Hepatocyte (in vitro differentiated cells): ENCODE results near the gene BEAN1. TPM values are rescaled to one million over a fixed set of nuclear protein-coding genes. Genes with fewer than 3 reads are reported as not detected.

Source experiments
- DNase-seq: peaks from one replicate; pipeline ENCODE4 v3.0.0-alpha.2; 2016; ENCODE audit warnings: low spot score
- H2AFZ ChIP-seq: fragments of 200-600 bp; sonication (generic); 2 replicates; pipeline ENCODE4 v1.6.0; 2016; ENCODE audit warnings: antibody characterized with exemption, mild to moderate bottlenecking
- H3K27ac ChIP-seq: fragments of 200-600 bp; sonication (generic); 2 replicates; pipeline ENCODE4 v1.5.1; 2016; ENCODE audit warnings: mild to moderate bottlenecking
- H3K27me3 ChIP-seq: fragments of 200-600 bp; sonication (generic); 2 replicates; pipeline ENCODE4 v1.6.1; 2016
- H3K36me3 ChIP-seq: fragments of 200-600 bp; sonication (generic); replicated peaks from 2 replicates; pipeline ENCODE4 v1.5.1; 2016; ENCODE audit warnings: low read depth; ENCODE audit not compliant: insufficient read depth
- H3K4me1 ChIP-seq: fragments of 200-600 bp; sonication (generic); 2 replicates; pipeline ENCODE4 v1.5.1; 2016; ENCODE audit warnings: mild to moderate bottlenecking, moderate library complexity; ENCODE audit not compliant: insufficient read depth
- H3K4me2 ChIP-seq: fragments of 200-600 bp; sonication (generic); 2 replicates; pipeline ENCODE4 v1.6.0; 2016
- H3K4me3 ChIP-seq: fragments of 200-600 bp; sonication (generic); 2 replicates; pipeline ENCODE4 v1.5.1; 2016; ENCODE audit warnings: mild to moderate bottlenecking
- H3K79me2 ChIP-seq: fragments of 200-600 bp; sonication (generic); 2 replicates; pipeline ENCODE4 v1.6.0; 2017; ENCODE audit warnings: mild to moderate bottlenecking
- H3K9me2 ChIP-seq: fragments of 200-600 bp; sonication (generic); replicated peaks from 2 replicates; pipeline ENCODE4 v1.6.0; 2017; ENCODE audit warnings: mild to moderate bottlenecking; ENCODE audit not compliant: insufficient read depth
- H3K9me3 ChIP-seq: fragments of 200-600 bp; sonication (generic); 2 replicates; pipeline ENCODE4 v1.5.1; 2016; ENCODE audit warnings: low read depth, mild to moderate bottlenecking
- H4K20me1 ChIP-seq: fragments of 200-600 bp; sonication (generic); 2 replicates; pipeline ENCODE4 v1.6.0; 2016; ENCODE audit warnings: mild to moderate bottlenecking; ENCODE audit not compliant: insufficient read depth, poor library complexity, severe bottlenecking
- CTCF ChIP-seq: fragments of 200-600 bp; sonication (generic); IDR thresholded peaks from 2 replicates; pipeline ENCODE4 v1.5.1; 2016; ENCODE audit warnings: antibody characterized with exemption, mild to moderate bottlenecking; ENCODE audit not compliant: poor library complexity
- EZH2 ChIP-seq: fragments of 200-600 bp; sonication (generic); IDR thresholded peaks from 2 replicates; pipeline ENCODE4 v1.6.1; 2016; ENCODE audit warnings: antibody characterized with exemption, mild to moderate bottlenecking, borderline replicate concordance
- EZH2phosphoT487 ChIP-seq: fragments of 200-600 bp; sonication (generic); IDR thresholded peaks from one replicate; pipeline ENCODE4 v1.6.1; 2018; ENCODE audit warnings: antibody characterized with exemption, mild to moderate bottlenecking, low read depth, moderate library complexity; ENCODE audit not compliant: unreplicated experiment, severe bottlenecking
- WGBS: methylation state at CpG from one replicate; pipeline ENCODE4 v1.1.6; 2016; ENCODE audit warnings: low lambda C conversion rate; ENCODE audit errors: missing lambda C conversion rate; 5-methylcytosine and 5-hydroxymethylcytosine counted together
- polyA plus RNA-seq: library from polyadenylated mRNA; unstranded; fragments of >200 nt; fragmentation: Nextera tagmentation; extraction: Ambion mirVana; gene quantifications from 2 replicates; pipeline ENCODE4 v1.2.1, GENCODE V29; 2016
- total RNA-seq: library from RNA; depleted of rRNA; stranded (reverse); fragments of >200 nt; gene quantifications from 2 replicates; pipeline ENCODE4 v1.2.3, GENCODE V29; 2014

BEAN1 gene
- total and polyA plus RNA-seq, 2 experiments from 2014 or later, result 0.63 to 1.8 TPM

- Histone ChIP-seq H4K20me1 (no peaks in the 10 kb centered on the region), H2AFZ (no peak overlapping the region), H3K9me2 (no peaks in the 10 kb centered on the region), H3K36me3 (no peaks in the 10 kb centered on the region), H3K4me3 (no peak overlapping the region), H3K4me2 (no peak overlapping the region), H3K27ac (no peak overlapping the region), H3K27me3 (no peaks in the 10 kb centered on the region), H3K4me1 (no peaks in the 10 kb centered on the region), H3K79me2 (no peaks in the 10 kb centered on the region), H3K9me3 (no peaks in the 10 kb centered on the region)
- WGBS, result 88% methylated on average over 10 of the region's 10 CpGs
- DNase-seq, result no peak
- no peak for TF ChIP-seq CTCF
- TF ChIP-seq EZH2phosphoT487, result no peak
- no peak for TF ChIP-seq EZH2
Measured at GRCh38 chr16:66471716-66472393, 44.8 kb downstream of the BEAN1 start.

GRCh38 chr16:66473051-66473571, 46.0 kb downstream of the BEAN1 start:
- Histone ChIP-seq H3K9me2 (no peaks in the 10 kb centered on the region), H3K4me1 (no peaks in the 10 kb centered on the region), H3K4me2 (no peak overlapping the region), H3K27ac (no peak overlapping the region), H2AFZ (no peak overlapping the region), H4K20me1 (no peaks in the 10 kb centered on the region), H3K79me2 (no peaks in the 10 kb centered on the region), H3K4me3 (no peak overlapping the region), H3K36me3 (no peaks in the 10 kb centered on the region), H3K27me3 (no peaks in the 10 kb centered on the region), H3K9me3 (no peaks in the 10 kb centered on the region)
- WGBS, result 92% methylated on average over 15 of the region's 15 CpGs
- TF ChIP-seq CTCF, result no peak
- DNase-seq, result no peak

DNA sequence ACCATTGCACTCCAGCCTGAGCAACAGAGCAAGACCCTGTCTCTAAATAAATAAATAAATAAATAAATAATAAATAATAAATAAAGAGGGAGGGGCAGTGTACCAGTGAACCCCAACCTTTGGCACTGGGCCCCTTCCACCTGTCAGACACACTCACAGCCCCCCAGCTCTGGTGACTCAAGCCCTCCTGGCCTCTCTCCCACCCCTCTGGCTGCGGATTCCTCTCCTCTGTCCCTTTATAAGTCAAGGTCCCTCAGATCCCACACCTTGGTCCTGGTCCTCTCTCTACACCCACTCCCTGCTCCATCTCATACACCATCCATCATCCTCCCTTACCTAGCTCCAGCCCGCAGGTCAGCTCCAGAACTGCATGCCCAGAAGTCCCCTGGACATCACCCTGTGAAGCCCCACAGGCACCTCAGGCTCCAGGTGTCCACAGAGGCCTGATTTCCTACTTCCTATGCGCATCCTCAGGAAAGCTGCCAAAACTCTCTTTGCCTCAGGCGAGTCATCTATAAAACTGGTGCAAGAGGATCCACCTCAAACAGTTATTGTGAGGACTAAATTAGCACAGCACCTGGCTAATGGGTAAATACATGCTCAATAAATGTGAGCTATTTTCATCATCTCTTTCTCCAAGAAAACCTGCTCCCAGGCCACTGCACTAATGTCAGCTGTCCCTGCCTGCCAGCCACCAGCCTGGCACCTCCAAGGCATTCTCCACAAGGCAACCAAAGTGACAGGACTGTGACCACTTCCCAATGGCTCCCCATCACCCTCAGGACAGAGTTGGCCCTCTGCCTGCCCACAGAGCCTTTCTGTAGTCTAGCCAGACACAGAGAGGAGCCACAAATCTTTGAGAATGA, 46.8 kb downstream of the BEAN1 start:
- no peaks in the 10 kb centered on the region for H3K9me3 ChIP-seq
- no peak overlapping the region for H3K27ac ChIP-seq
- H3K27me3 ChIP-seq, result no peaks in the 10 kb centered on the region
- no peak for DNase-seq
- H3K4me1 ChIP-seq, result no peaks in the 10 kb centered on the region
- TF ChIP-seq CTCF (no peak), EZH2 (no peak), EZH2phosphoT487 (no peak)
- H3K4me3 ChIP-seq, result no peak overlapping the region
- no peaks in the 10 kb centered on the region for H3K9me2 ChIP-seq
- H3K4me2 ChIP-seq, result no peak overlapping the region
- no peaks in the 10 kb centered on the region for H4K20me1 ChIP-seq
- 81% methylated on average over 4 of the region's 4 CpGs for WGBS
- H3K79me2 ChIP-seq, result no peaks in the 10 kb centered on the region
- no peak overlapping the region for H2AFZ ChIP-seq
- no peaks in the 10 kb centered on the region for H3K36me3 ChIP-seq
